K562 (cell line): Measurements from ENCODE around the gene CIP2A.

Experiments
- EWSR1 ChIP-seq: fragments of 450-650 bp; IDR thresholded peaks from 2 replicates; pipeline ENCODE4 v1.6.1; 2018; ENCODE audit warnings: borderline replicate concordance, mild to moderate bottlenecking, low read depth, moderate library complexity; ENCODE audit not compliant: partially characterized antibody
- PHF8 ChIP-seq: fragments of 200-600 bp; sonication (generic); IDR thresholded peaks from 2 replicates; pipeline ENCODE4 v1.6.1; 2012; ENCODE audit warnings: mixed run types, mild to moderate bottlenecking, inconsistent platforms, low read length, moderate library complexity, borderline replicate concordance
- SMARCE1 ChIP-seq: fragments of 450-650 bp; IDR thresholded peaks from 2 replicates; pipeline ENCODE4 v1.7.1; 2016; ENCODE audit warnings: mild to moderate bottlenecking

- no peak for TF ChIP-seq EWSR1
- no peak for TF ChIP-seq PHF8
- TF ChIP-seq SMARCE1 = no peak
Observed at GRCh38 chr3:108555966-108556581, 33.2 kb downstream of the CIP2A start.
